Esophagus squamous epithelium (tissue), 4 donors: ENCODE measurements around the gene RNF157.

Source experiments
- POLR2A ChIP-seq, 4 donors: fragments of 450-650 bp; IDR thresholded peaks; one replicate each; pipeline ENCODE4 v1.6.1; 2017; ENCODE audit warnings: antibody characterized with exemption in 4 of 4, mild to moderate bottlenecking in 4 of 4, moderate library complexity in 3 of 4
- TF ChIP-seq, protein P1 (sequence below), 6 experiments: fragments of 450-650 bp in 4 of 6; fragments of 200-600 bp in 2 of 6; sonication (generic) in 2 of 6; IDR thresholded peaks; one replicate each; pipeline ENCODE4 v1.5.1; 2016 to 2019; ENCODE audit warnings: antibody characterized with exemption in 6 of 6, mild to moderate bottlenecking in 4 of 6, moderate library complexity in 4 of 6

DNA sequence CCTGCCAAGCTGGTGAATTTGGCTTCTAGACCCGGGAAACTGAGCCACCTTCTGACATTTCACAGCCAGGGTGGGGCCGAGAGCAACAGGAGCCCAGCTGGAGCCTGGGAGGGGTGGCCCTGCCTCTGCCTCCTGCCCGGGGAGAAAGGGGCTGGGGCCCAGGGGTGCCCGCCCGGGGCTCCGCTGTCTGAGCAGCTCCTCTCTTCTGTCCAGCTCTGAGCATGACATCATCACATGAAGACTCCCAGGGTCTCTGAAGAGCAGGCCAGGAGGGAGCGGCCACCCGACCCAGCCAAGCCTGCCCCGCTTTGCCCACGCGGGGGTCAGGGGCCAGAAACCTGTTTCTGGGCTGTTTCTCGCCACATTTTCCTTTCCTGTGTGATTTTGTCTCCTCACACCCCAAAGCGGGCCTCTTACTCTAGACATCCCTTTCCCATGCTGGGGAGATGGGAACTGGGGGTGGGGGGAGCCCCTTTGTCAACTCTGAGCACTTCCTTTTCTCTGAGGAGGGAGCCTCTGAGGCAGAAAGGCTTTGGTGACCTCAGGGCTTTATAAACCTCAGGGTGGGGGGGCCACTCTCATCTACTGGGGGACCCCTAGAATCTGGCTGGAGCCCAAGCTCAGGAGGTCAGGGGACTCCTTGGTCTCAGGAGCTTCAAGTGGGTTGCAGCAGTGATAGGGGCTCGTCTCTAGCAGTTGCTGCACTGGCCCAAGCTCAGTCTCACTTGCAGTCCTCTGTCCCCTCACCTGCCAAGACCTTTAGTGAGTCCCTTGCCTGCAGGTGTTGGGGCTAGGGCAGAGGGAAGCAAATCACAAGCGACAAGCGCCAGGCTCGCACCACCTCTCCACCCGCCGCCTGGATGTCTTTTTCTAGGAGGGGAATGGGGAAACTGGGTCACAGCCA, 32.5 kb upstream of the RNF157 start:
- TF ChIP-seq, protein P1, sequence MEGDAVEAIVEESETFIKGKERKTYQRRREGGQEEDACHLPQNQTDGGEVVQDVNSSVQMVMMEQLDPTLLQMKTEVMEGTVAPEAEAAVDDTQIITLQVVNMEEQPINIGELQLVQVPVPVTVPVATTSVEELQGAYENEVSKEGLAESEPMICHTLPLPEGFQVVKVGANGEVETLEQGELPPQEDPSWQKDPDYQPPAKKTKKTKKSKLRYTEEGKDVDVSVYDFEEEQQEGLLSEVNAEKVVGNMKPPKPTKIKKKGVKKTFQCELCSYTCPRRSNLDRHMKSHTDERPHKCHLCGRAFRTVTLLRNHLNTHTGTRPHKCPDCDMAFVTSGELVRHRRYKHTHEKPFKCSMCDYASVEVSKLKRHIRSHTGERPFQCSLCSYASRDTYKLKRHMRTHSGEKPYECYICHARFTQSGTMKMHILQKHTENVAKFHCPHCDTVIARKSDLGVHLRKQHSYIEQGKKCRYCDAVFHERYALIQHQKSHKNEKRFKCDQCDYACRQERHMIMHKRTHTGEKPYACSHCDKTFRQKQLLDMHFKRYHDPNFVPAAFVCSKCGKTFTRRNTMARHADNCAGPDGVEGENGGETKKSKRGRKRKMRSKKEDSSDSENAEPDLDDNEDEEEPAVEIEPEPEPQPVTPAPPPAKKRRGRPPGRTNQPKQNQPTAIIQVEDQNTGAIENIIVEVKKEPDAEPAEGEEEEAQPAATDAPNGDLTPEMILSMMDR (IDR thresholded peaks at IDR 0.05), result no peak
- TF ChIP-seq POLR2A (IDR thresholded peaks at IDR 0.05), result no peak
